SH-SY5Y (cell line): ENCODE measurements around the gene INF2.

ENCODE experiments used
- GATA2 ChIP-seq: IDR thresholded peaks from 2 replicates; pipeline ENCODE4 v1.6.1; 2011; ENCODE audit warnings: mild to moderate bottlenecking, low read depth, low read length
- GATA3 ChIP-seq: IDR thresholded peaks from 2 replicates; pipeline ENCODE4 v1.6.1; 2011; ENCODE audit warnings: low read depth, mild to moderate bottlenecking, low read length, moderate library complexity

DNA sequence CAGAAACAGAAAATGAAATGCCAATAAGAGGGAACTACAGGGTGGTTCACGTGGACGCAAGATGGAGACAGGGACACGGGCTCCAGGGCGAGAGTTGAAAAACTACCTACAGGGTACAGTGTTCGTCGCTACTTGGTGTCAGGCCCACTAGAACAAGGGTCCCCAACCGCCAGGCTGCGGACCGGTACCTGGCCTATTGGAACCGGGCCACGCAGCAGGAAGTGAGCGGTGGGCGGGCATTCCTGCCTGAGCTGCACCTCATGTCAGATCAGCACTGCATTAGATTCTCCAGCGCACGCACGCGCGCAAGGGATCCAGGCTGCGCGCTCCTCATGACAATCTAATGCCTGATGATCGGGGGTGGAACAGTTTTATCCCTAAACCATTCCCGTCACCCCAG, 14.8 kb downstream of the INF2 start:
- no peak for TF ChIP-seq GATA3
- no peak for TF ChIP-seq GATA2
